K562 (cell line): ENCODE results near the gene JMJD1C. TPM values are rescaled to one million over a fixed set of nuclear protein-coding genes. Genes with fewer than 3 reads are reported as not detected.

Experiments
- ARID2 ChIP-seq: fragments of 450-650 bp; IDR thresholded peaks from 2 replicates; pipeline ENCODE4 v1.6.1; 2017; ENCODE audit warnings: antibody characterized with exemption, mild to moderate bottlenecking
- ATF7 ChIP-seq: fragments of 450-650 bp; IDR thresholded peaks from 2 replicates; pipeline ENCODE4 v1.7.1; 2014; ENCODE audit warnings: mild to moderate bottlenecking, moderate library complexity
- CCNT2 ChIP-seq: IDR thresholded peaks from 2 replicates; pipeline ENCODE4 v1.6.1; 2011; ENCODE audit warnings: borderline replicate concordance, low read depth, mild to moderate bottlenecking, moderate library complexity, mixed read lengths, low read length; ENCODE audit not compliant: insufficient read length; ENCODE audit errors: extremely low read depth
- CTBP1 ChIP-seq: fragments of 450-650 bp; IDR thresholded peaks from 2 replicates; pipeline ENCODE4 v1.6.1; 2016; ENCODE audit warnings: borderline replicate concordance
- DMBX1 ChIP-seq: fragments of 250-450 bp; sonication (Bioruptor Pico); IDR thresholded peaks from 2 replicates; pipeline ENCODE4 v1.8.0; 2022; ENCODE audit warnings: inconsistent platforms, mild to moderate bottlenecking, moderate library complexity, borderline replicate concordance
- EWSR1 ChIP-seq: fragments of 450-650 bp; IDR thresholded peaks from 2 replicates; pipeline ENCODE4 v1.6.1; 2018; ENCODE audit warnings: borderline replicate concordance, mild to moderate bottlenecking, low read depth, moderate library complexity; ENCODE audit not compliant: partially characterized antibody
- ILK ChIP-seq: fragments of 450-650 bp; IDR thresholded peaks from 2 replicates; pipeline ENCODE4 v1.6.1; 2016; ENCODE audit warnings: missing genetic modification characterization, low read depth, mild to moderate bottlenecking, missing compliant biosample characterization, moderate library complexity, borderline replicate concordance
- MAFF ChIP-seq: IDR thresholded peaks from 2 replicates; pipeline ENCODE4 v1.6.1; 2012; ENCODE audit warnings: low read length, improper control_type of control experiment
- MTF1 ChIP-seq: fragments of 250-450 bp; sonication (Bioruptor Pico); IDR thresholded peaks from 2 replicates; pipeline ENCODE4 v1.9.0; 2021; ENCODE audit warnings: moderate library complexity, mild to moderate bottlenecking, inconsistent platforms, borderline replicate concordance
- NEUROD1 ChIP-seq: fragments of 150-350 bp; IDR thresholded peaks from 2 replicates; pipeline ENCODE4 v1.6.1; 2014; ENCODE audit warnings: borderline replicate concordance, low read length, low read depth; ENCODE audit not compliant: partially characterized antibody
- PHF21A ChIP-seq: fragments of 450-650 bp; IDR thresholded peaks from 2 replicates; pipeline ENCODE4 v1.6.1; 2017; ENCODE audit warnings: low read depth, borderline replicate concordance
- PHTF2 ChIP-seq: fragments of 250-450 bp; sonication (Bioruptor Pico); IDR thresholded peaks from 2 replicates; pipeline ENCODE4 v1.5.0; 2021; ENCODE audit warnings: mild to moderate bottlenecking
- RBM14 ChIP-seq: fragments of 200-400 bp; formaldehyde crosslinking; IDR thresholded peaks from 2 replicates; pipeline ENCODE4 v1.6.1; 2018; ENCODE audit warnings: low read depth, mild to moderate bottlenecking, low read length, moderate library complexity, borderline replicate concordance; ENCODE audit not compliant: insufficient read depth
- SP1 ChIP-seq: sonication (generic); formaldehyde crosslinking; IDR thresholded peaks from 2 replicates; pipeline ENCODE4 v1.8.1; 2022; ENCODE audit warnings: mild to moderate bottlenecking, missing genetic modification reagents
- ZNF3 ChIP-seq: fragments of 250-450 bp; sonication (Bioruptor Pico); IDR thresholded peaks from 2 replicates; pipeline ENCODE4 v1.5.0; 2021; ENCODE audit warnings: mild to moderate bottlenecking, moderate library complexity
- polyA plus RNA-seq, 8 experiments: library from polyadenylated mRNA; depleted of rRNA in 4 of 8; stranded (reverse) in 5 of 8; unstranded in 3 of 8; fragments of >200 nt; fragmentation: Nextera tagmentation in 2 of 8; fragmentation: Illumina TruSeq in 1 of 8; extraction: Ambion mirVana in 2 of 8; extraction: Trizol in 1 of 8; gene quantifications; 2 replicates each; pipeline versions ENCODE4 v1.2.1 to v1.2.3, GENCODE V29; 2011 to 2014; ENCODE audit warnings: inconsistent platforms in 1 of 8, missing spikeins in 1 of 8
- total RNA-seq, 7 experiments: library from RNA; depleted of rRNA in 6 of 7; stranded (reverse); fragments of >200 nt in 6 of 7; fragmentation: Illumina TruSeq in 2 of 7; extraction: Trizol in 2 of 7; gene quantifications; 2 replicates each; pipeline versions ENCODE4 v1.2.1 to v1.2.3, GENCODE V29; 2011 to 2021; ENCODE audit warnings: low replicate concordance in 1 of 7
- TF ChIP-seq, protein P1 (sequence below): fragments of 200-800 bp; sonication (Bioruptor generic); IDR thresholded peaks from 2 replicates; pipeline ENCODE4 v1.6.1; 2016; ENCODE audit warnings: missing genetic modification characterization, missing compliant biosample characterization
- TF ChIP-seq, protein P2 (sequence below): fragments of 250-450 bp; sonication (Bioruptor Pico); IDR thresholded peaks from 2 replicates; pipeline ENCODE4 v1.8.0; 2022; ENCODE audit warnings: moderate library complexity, mild to moderate bottlenecking, inconsistent platforms
- TF ChIP-seq, protein P3 (sequence below): sonication (generic); formaldehyde crosslinking; IDR thresholded peaks from 2 replicates; pipeline ENCODE4 v1.8.0; 2022; ENCODE audit warnings: mild to moderate bottlenecking, low read depth, missing genetic modification reagents
- TF ChIP-seq, protein P4 (sequence below): fragments of 250-450 bp; sonication (Bioruptor Pico); IDR thresholded peaks from 2 replicates; pipeline ENCODE4 v1.5.0; 2021

The JMJD1C gene
- total and polyA plus RNA-seq, 9 of the 15 experiments (the other 6 are each of a cell fraction or from before 2014, with no cell fraction given), result 25.3 to 68.0 (median 47.2) TPM

DNA sequence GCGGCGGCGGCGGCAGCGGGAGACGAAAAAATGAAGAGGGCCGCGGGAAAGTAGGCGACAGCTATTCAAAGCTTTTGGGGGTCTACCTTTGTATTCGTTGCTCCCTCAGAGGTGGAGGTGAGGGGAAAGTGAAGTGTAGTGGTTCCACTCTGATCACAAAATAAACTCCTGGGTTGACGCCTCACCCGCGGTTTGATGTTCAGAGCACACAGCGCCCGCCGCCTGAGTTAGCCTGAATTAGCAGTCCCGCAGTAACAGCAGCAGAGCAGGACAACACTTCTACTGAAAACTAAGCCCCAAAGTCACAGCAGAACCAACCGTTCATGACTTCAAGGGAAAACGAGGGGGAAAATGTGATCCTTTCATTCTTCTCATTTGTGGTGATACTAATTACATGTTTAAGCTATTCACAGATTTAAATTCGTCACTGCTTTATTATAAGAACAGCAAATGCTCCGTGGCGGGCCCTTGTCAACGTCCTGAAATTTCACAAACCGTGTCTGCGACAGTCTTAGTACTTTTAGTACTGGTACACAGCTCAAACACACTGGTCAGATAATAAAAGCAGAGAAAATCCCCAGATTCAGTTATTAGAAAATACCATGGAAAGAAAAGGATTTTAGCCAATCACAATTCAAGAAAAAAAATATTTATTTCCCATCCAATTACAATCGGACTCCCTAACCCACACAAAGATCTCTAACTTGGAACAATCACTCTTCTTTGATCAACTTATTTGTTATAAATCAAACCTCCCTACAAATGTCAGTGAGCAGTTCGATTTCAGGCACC lies 563 bp upstream of the JMJD1C start (continued):
- TF ChIP-seq, protein P1, sequence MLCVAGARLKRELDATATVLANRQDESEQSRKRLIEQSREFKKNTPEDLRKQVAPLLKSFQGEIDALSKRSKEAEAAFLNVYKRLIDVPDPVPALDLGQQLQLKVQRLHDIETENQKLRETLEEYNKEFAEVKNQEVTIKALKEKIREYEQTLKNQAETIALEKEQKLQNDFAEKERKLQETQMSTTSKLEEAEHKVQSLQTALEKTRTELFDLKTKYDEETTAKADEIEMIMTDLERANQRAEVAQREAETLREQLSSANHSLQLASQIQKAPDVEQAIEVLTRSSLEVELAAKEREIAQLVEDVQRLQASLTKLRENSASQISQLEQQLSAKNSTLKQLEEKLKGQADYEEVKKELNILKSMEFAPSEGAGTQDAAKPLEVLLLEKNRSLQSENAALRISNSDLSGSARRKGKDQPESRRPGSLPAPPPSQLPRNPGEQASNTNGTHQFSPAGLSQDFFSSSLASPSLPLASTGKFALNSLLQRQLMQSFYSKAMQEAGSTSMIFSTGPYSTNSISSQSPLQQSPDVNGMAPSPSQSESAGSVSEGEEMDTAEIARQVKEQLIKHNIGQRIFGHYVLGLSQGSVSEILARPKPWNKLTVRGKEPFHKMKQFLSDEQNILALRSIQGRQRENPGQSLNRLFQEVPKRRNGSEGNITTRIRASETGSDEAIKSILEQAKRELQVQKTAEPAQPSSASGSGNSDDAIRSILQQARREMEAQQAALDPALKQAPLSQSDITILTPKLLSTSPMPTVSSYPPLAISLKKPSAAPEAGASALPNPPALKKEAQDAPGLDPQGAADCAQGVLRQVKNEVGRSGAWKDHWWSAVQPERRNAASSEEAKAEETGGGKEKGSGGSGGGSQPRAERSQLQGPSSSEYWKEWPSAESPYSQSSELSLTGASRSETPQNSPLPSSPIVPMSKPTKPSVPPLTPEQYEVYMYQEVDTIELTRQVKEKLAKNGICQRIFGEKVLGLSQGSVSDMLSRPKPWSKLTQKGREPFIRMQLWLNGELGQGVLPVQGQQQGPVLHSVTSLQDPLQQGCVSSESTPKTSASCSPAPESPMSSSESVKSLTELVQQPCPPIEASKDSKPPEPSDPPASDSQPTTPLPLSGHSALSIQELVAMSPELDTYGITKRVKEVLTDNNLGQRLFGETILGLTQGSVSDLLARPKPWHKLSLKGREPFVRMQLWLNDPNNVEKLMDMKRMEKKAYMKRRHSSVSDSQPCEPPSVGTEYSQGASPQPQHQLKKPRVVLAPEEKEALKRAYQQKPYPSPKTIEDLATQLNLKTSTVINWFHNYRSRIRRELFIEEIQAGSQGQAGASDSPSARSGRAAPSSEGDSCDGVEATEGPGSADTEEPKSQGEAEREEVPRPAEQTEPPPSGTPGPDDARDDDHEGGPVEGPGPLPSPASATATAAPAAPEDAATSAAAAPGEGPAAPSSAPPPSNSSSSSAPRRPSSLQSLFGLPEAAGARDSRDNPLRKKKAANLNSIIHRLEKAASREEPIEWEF, result peak; percentile 46; the same call in 1 of the 2 replicates
- TF ChIP-seq ARID2 (no peak), EWSR1 (no peak), SP1 (CRISPR knock-in tag) (0 out of 2 replicates have a peak, but pooled peaks have one; percentile 2), RBM14 (no peak), ILK (tag) (no peak), ZNF3 (CRISPR knock-in tag) (no peak), ATF7 (peak; percentile 11), PHTF2 (CRISPR knock-in tag) (peak; percentile 27; the same call in 1 of the 2 replicates), NEUROD1 (peak; percentile 1), PHF21A (peak; percentile 97), CTBP1 (peak; percentile 13), MTF1 (no peak), DMBX1 (CRISPR knock-in tag) (no peak), CCNT2 (no peak), MAFF (no peak)
- TF ChIP-seq, protein P2, sequence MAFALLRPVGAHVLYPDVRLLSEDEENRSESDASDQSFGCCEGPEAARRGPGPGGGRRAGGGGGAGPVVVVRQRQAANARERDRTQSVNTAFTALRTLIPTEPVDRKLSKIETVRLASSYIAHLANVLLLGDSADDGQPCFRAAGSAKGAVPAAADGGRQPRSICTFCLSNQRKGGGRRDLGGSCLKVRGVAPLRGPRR, result no peak
- TF ChIP-seq, protein P3, sequence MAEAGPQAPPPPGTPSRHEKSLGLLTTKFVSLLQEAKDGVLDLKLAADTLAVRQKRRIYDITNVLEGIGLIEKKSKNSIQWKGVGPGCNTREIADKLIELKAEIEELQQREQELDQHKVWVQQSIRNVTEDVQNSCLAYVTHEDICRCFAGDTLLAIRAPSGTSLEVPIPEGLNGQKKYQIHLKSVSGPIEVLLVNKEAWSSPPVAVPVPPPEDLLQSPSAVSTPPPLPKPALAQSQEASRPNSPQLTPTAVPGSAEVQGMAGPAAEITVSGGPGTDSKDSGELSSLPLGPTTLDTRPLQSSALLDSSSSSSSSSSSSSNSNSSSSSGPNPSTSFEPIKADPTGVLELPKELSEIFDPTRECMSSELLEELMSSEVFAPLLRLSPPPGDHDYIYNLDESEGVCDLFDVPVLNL (CRISPR knock-in tag), result no peak
- TF ChIP-seq, protein P4, sequence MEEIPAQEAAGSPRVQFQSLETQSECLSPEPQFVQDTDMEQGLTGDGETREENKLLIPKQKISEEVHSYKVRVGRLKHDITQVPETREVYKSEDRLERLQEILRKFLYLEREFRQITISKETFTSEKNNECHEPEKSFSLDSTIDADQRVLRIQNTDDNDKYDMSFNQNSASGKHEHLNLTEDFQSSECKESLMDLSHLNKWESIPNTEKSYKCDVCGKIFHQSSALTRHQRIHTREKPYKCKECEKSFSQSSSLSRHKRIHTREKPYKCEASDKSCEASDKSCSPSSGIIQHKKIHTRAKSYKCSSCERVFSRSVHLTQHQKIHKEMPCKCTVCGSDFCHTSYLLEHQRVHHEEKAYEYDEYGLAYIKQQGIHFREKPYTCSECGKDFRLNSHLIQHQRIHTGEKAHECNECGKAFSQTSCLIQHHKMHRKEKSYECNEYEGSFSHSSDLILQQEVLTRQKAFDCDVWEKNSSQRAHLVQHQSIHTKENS (CRISPR knock-in tag), result no peak
